Measurements from ENCODE around the gene AKT1S1.

The AKT1S1 gene

DNA sequence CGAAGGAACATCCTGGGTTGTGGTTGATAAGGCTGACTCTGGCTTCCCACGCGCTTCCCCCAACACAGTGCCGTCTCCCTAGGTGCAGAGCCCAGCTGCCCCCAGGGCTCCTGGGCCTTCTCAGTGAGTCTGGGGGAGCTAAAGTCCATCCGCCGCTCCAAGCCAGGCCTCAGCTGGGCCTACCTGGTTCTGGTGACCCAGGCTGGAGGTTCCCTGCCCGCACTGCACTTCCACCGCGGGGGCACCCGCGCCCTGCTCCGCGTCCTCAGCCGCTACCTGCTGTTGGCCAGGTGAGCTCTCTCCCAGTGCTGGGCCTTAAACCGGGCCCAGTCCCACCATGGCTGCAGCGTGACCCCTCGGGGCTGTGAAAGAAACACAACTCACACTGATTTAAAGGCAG, 4.0 kb upstream of the AKT1S1 start:
- TF ChIP-seq GATA3 (IDR thresholded peaks at IDR 0.05; ENCODE audit: low read depth, low read length) (no peak), GATA2 (IDR thresholded peaks at IDR 0.05; ENCODE audit: low read depth, low read length) (no peak)

DNA sequence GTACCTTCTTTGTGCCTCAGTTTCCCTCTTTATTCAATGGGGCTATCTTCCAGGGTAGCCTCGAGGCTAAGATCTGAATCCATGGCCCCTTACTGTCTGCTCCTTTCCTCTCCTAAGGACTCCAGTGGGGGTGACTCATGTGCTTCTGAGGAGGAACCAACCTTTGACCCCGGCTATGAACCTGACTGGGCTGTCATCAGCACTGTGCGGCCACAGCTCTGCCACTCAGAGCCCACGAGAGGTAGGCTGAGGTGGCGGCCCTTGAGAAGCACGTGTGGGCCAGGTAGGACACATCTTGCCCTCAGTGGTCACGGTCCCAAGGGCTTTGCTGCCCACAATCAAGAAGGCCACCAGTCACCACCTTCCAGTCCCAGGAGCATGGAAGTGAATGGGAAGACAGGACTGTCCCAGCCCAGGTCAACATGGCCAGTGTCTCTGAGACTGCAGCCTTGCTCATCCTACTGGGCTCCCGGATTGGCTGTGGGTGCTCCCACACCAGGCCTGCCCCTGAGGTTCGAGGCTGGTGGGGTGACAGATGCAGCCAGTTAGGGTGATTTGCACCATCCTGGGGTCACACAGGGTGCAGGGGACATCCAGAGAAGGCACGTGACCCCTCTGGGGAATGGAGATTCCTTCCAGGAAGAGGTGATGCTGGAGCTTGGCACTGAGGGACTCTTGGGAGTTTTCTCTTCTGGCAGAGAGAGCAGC, 3.2 kb upstream of the AKT1S1 start:
- TF ChIP-seq GATA3 (IDR thresholded peaks at IDR 0.05; ENCODE audit: low read depth, low read length): no peak

DNA sequence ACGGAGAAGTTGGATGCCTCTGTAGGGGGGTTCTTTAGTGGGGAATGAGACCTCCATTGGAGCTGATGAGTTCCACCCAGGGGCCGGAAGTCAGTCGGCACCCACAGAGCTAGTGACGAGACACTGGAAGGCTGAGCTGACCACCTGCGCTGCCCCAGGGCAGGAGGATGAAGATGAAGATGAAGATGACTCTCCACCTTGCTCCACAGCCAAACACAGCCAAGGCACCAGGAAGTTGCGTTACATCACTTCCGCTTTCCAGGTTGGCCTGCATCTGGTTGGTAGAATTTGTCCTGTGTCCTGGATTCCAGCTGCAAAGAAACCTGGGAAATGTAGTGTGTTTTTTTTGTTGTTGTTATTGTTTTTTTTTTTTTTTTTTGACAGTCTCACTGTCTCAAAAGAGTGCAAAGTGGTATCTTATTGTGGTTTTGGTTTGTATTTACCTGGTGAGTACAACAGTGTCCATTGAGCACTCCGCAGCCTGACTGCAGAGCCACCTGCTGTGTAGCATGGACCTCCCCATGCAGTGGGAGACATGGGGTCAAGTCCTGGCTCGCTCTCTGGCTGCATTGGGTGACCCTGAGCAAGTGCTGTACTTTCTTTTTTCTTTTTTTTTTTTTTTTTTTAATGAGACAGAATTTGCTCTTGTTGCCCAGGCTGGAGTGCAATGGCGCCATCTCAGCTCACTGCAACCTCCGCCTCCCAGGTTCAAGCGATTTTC, 2.2 kb upstream of the AKT1S1 start:
- TF ChIP-seq GATA2 (IDR thresholded peaks at IDR 0.05; ENCODE audit: low read depth, low read length) (no peak), GATA3 (IDR thresholded peaks at IDR 0.05; ENCODE audit: low read depth, low read length) (no peak)

DNA sequence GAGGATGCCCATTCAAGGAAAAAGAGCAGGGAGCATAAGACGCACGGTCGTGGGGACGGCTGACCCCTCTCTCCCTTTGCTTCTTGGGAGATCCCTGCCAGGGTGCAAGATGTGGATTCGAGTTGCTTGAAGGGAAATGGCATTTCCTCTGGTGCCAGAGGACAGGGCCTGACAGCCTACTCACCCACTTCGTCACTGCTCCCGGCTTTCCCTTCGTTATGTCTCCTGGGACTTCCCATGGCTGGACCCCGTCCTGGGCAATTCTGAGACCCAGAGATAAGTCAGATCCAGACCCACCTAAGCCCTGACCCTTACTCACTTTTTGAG, 1.6 kb upstream of the AKT1S1 start:
- no peak for TF ChIP-seq GATA3 (IDR thresholded peaks at IDR 0.05; ENCODE audit: low read depth, low read length)

DNA sequence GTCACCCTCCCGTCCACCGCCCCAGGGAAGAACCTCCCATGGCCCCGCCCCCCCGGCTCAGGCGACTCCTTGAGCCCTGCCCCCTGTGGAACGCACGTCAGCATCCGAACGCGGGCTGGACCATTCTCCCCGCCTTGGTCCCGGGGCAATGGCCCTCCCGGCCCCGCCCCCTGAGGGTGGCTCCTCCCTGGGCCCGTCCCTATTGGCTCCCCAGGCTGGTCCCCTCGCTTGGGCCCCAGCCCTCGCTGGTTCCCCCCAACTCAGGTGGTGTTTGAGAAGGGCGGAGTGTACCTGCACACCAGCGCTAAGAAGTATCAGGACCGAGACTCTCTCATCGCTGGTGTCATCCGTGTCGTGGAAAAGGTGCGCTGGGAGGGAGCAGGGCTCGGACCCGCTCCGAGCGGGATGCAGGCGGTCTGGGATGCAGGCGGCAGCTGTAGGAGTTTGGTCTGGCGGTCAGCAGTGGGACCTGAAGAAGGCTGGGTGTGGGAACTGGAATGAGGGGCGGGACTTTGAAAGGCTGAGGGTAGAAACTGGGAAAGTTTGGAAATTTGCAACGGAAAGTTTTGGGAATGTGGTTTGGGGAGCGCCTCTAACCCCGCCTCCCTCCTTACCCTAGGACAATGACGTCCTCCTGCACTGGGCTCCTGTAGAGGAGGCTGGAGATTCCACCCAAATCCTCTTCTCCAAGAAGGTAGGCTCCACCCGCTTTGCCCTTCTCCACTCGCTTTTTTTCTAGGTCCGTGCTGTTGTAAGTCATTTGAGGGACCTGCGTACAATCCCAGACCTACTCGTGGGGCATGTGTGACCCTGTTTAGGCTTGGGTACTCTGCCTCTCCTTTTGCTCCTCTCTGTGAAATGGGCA, 956 bp upstream of the AKT1S1 start:
- TF ChIP-seq GATA2 (IDR thresholded peaks at IDR 0.05; ENCODE audit: low read depth, low read length) (no peak), GATA3 (IDR thresholded peaks at IDR 0.05; ENCODE audit: low read depth, low read length) (no peak)

DNA sequence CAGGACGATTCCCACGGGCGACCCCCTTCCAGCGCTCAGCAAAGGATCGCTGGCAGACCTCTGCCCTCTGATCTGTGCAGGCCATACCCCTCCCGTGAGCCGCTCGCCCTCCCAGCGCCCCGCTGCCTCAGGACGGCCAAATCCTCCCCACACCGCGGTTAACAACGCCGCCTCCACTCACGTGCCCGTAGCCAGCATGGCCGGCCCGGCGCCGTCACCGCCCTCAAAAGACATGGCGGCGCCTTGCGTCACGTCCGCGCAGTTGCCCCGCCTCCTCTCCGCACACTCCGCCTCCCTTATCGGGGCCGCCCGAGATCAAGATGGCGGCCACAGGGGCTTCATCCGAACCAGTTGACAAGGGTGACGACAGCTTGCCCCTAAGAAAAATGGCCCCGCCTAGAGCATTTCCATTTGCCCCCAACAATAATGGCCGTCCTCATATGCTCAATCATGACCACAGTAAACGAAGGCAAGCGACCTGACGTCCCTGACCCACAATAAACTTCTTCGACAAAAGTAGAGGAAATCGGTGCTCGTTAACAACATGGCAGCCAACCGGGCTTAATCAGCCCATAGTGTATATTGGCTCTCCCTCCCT, 634 bp downstream of the AKT1S1 start:
- 0 out of 2 replicates have a peak, but pooled peaks have one; percentile 39 for TF ChIP-seq GATA2 (IDR thresholded peaks at IDR 0.05; ENCODE audit: low read depth, low read length)
- no peak for TF ChIP-seq GATA3 (IDR thresholded peaks at IDR 0.05; ENCODE audit: low read depth, low read length)

DNA sequence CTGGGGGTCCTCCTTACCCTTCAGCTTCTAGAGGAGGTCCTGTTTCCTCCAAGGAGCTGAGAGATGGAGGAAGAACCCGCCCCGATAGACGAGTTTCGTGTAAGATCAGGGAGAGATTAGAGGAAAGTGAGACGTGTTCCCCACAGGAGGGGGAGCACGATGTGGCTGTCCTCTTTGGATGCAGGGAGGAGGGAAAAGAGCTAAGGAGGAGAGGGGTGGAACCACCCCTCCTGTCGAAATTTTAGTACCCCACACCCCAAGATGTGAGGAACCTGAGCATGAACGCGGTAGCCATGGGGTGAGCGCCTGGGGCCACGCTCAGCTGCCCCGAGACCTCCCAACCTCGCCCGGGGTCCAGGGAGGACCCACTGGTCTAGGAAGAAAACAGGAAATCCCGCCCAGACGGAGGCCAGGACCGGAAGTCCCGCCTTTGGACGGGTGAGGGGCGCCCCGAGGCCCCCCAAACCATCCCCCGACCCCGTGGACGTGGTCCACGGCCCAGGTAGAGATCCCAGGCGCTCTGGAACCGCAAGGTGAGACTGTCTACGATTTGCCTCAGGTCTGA, 1.2 kb downstream of the AKT1S1 start:
- TF ChIP-seq GATA3 (IDR thresholded peaks at IDR 0.05; ENCODE audit: low read depth, low read length) (no peak), GATA2 (IDR thresholded peaks at IDR 0.05; ENCODE audit: low read depth, low read length) (no peak; the same call in 1 of the 2 replicates)

DNA sequence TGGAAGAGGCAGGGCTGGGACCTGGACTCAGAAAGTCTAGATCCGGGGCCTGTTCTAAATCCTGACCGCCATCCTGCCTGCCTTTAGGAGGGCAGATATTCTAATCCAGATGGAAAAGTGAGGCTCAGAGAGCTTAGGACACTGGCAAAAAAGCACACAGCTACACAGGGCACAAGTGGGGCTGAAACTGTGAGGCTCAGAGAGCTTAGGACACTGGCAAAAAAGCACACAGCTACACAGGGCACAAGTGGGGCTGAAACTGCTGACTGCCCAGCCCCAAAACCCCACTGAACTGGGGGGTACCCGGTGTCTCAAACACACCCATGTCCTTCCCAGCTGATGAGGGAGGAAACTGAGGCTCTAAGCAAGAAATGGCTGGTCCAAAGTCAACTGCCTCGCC, 2.0 kb downstream of the AKT1S1 start:
- TF ChIP-seq GATA3 (IDR thresholded peaks at IDR 0.05; ENCODE audit: low read depth, low read length) (no peak), GATA2 (IDR thresholded peaks at IDR 0.05; ENCODE audit: low read depth, low read length) (no peak)

DNA sequence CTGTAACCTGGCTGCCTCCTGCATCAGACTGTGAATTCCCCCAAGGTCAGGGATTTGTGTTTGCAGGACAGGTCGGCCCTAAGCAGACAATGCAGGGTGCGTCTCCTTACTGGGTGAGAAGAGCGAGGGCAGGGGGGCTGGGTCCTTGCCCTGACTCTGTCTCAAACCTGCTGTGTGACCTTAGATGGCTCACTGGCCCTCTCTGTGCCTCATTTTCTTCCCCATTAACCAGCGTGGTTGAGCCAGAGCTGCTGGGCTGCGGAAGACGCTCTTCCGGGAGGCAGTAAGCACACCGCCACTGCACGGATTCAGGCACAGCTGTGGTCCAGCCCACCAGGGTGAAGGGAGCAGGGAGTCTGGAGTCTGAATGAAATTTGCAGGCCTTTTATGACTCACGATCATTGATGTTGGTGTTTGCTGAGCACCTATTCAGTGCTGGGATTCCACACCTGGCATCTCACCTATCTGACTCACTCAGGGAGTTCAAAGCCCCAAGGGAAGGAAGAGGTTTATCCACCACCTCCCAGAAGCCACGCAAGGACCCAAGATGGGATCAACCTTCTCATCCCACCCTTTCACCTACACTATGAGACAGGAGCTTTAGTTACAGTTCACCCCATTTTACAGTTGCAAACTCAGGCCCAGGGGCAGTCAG, 2.5 kb downstream of the AKT1S1 start:
- no peak for TF ChIP-seq GATA2 (IDR thresholded peaks at IDR 0.05; ENCODE audit: low read depth, low read length)
- TF ChIP-seq GATA3 (IDR thresholded peaks at IDR 0.05; ENCODE audit: low read depth, low read length): no peak

DNA sequence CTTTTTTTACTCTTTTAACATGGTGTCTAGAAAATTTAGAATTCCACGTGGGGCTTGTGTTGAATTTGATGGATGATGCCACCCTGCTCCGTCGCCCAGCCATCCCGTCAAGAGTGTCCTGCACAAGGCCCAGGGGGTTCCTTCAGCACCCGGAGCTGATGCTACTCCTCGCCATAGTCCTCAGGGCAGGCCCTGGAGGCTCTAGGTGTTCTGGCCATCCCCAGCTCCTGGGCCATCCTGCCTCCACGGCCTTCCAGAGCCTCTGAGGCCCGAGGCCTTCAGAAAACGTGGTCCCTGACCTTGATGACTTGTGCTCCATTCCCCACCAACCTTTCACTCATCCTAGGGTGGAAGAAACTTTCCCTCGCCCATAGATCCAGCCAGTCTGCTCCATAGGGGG, 3.3 kb downstream of the AKT1S1 start:
- TF ChIP-seq GATA2 (IDR thresholded peaks at IDR 0.05; ENCODE audit: low read depth, low read length) (no peak), GATA3 (IDR thresholded peaks at IDR 0.05; ENCODE audit: low read depth, low read length) (no peak)

DNA sequence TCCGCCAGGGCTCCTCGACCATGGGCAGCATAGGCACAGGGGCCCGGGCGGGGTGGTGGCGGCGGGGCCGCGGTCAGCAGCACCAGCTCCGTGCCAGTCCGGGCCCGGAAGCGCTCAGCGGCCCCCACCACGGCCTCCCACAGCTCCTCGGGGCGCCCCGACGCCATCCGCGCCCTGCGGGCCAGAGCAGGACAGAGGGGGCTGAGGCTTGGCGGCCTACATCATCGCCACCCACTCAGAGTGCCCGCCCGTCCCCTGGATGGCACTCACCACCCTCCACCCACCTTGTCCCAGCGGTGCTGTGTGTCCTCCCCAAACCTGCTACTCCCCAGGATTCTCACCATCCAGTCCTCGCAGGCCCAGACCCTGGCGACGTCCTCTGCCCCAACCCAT, 4.0 kb downstream of the AKT1S1 start:
- TF ChIP-seq GATA3 (IDR thresholded peaks at IDR 0.05; ENCODE audit: low read depth, low read length) (no peak), GATA2 (IDR thresholded peaks at IDR 0.05; ENCODE audit: low read depth, low read length) (no peak)

DNA sequence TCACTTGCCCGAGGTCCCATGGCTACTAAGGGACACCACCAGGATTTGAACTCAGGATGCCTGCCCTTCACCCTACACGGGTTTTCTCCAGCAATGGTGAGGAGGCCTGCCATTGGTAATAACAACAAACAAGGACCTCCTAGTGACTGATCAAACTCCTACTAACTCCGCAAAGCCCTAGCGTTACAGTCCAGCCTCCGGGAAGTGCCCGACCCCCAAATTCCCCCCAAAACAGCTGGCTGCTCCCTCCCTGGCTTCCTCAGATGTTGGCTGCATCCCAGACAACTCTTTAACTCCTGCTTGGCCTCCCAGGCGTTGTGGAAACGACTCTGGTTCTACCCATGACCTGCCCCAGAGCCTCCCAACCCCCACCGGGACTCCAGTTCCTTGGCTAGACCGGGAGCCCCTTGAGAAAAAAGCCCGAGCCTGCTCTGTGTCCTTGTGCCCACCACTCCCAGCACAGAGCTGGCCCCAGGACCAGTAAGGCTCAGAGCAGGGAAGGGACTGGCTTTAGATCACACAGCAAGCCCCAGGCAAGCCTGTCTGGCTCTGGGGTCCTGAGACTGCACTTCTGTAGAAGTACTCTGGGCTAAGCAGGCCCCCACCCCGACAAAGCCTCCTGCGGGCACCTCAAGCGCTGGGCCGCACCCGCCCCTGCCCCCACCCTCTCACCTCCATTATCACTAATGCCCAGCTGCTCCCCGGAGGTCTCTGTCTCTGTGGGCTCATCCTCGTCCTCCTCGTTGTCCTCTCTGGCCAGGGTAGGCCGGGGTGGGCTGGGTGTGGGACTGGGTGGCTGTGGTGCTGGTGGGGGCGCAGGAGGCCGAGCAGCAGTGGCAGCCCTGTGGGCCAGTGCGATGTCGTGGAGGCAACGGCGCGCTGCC, 4.7 kb downstream of the AKT1S1 start:
- no peak for TF ChIP-seq GATA2 (IDR thresholded peaks at IDR 0.05; ENCODE audit: low read depth, low read length)
- TF ChIP-seq GATA3 (IDR thresholded peaks at IDR 0.05; ENCODE audit: low read depth, low read length): no peak
